Naive B cell (primary cell): ENCODE measurements around the gene ZDHHC11B. TPM values are rescaled to one million over a fixed set of nuclear protein-coding genes. Genes with fewer than 3 reads are reported as not detected.
A peak's percentile ranks its signal among the peaks of the same experiment; 100 is the strongest.
"Not testable (repeated sequence)": the region's sequence is repeated elsewhere in the genome, so short reads cannot be mapped to it uniquely, and the experiment has no call there.

ENCODE experiments used
- ATAC-seq, 2 donors: fragments of 150-1000 bp; cut with Tn5 transposase; 2 replicates each; pipeline ENCODE4 v1.10.0; 2021; ENCODE audit warnings: low read depth in 2 of 2, mild to moderate bottlenecking in 2 of 2, moderate library complexity in 2 of 2
- DNase-seq: peaks from one replicate; pipeline ENCODE4 v3.0.0; 2022
- H3K27ac Mint-ChIP-seq, 6 donors: one replicate each; pipeline ENCODE4 v1.8.0; 2020 to 2022; ENCODE audit warnings: mild to moderate bottlenecking in 6 of 6, mixed read lengths in 6 of 6, moderate library complexity in 5 of 6, inconsistent platforms in 2 of 6
- H3K27me3 Mint-ChIP-seq, 3 donors: one replicate each; pipeline ENCODE4 v1.8.0; 2021 to 2022; ENCODE audit warnings: mixed read lengths in 3 of 3, mild to moderate bottlenecking in 1 of 3
- H3K36me3 Mint-ChIP-seq, 2 donors: one replicate each; pipeline ENCODE4 v1.8.0; 2020 to 2022; ENCODE audit warnings: mixed read lengths in 2 of 2, inconsistent platforms in 1 of 2, mild to moderate bottlenecking in 1 of 2
- H3K4me1 Mint-ChIP-seq, 3 donors: one replicate each; pipeline ENCODE4 v1.8.0; 2020 to 2022; ENCODE audit warnings: mixed read lengths in 3 of 3, inconsistent platforms in 1 of 3, mild to moderate bottlenecking in 1 of 3, moderate library complexity in 1 of 3
- H3K4me3 Mint-ChIP-seq, 8 donors: one replicate each; pipeline ENCODE4 v1.8.0; 2020 to 2022; ENCODE audit warnings: mild to moderate bottlenecking in 8 of 8, mixed read lengths in 8 of 8, moderate library complexity in 8 of 8, inconsistent platforms in 2 of 8
- H3K9me3 Mint-ChIP-seq, 7 donors: one replicate each; pipeline ENCODE4 v1.8.0; 2020 to 2022; ENCODE audit warnings: mixed read lengths in 7 of 7, mild to moderate bottlenecking in 5 of 7, inconsistent platforms in 2 of 7, moderate library complexity in 1 of 7
- polyA plus RNA-seq, 6 donors: library from polyadenylated mRNA; unstranded; fragments of 300-500 nt; fragmentation: Illumina TruSeq; gene quantifications; one replicate each; pipeline ENCODE4 v1.2.3, GENCODE V29; 2021; ENCODE audit warnings: low read depth in 6 of 6

The ZDHHC11B gene, protein sequence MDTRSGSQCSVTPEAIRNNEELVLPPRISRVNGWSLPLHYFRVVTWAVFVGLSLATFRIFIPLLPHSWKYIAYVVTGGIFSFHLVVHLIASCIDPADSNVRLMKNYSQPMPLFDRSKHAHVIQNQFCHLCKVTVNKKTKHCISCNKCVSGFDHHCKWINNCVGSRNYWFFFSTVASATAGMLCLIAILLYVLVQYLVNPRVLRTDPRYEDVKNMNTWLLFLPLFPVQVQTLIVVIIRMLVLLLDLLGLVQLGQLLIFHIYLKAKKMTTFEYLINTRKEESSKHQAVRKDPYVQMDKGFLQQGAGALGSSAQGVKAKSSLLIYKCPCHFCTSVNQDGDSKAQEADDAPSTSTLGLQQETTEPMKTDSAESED
- polyA plus RNA-seq, result not detected

DNA sequence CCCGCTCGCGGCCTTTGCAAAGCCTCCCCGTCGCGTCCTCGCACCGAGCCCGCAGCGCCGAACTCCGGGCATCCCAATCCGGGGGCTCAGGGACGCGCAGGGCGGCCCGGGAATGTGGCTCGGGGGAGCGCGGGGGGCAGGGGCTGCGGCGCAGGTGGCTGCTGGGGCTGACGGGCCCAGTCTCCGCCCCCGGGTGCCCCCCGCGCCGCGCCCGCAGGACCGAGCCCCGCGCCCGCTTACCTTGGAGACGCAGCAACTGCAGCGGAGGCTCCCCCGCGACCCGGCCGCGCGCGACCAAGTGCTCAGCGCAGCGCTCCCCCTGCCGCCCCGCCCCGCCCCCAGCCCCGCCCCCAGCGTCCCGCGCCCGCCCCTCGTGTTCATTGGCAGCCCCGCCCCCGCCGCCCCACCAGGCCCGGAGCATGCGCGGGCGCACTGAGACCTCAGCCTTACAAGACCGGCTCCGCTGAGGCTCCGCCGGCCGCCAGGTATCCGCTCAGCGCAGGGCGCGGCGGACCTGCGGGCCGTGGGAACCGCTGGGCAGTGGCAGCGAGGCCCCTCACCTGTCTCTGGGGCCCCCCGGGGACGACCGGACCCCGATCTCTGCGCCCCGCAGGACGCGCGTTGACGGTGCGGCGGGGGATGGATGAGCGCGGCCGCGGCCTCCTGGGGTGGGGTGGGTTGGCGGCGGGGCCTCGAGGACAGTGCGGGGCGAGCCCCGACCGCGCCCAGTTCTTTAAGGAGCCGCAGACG, at the start of gene ZDHHC11B:
Gene ZDHHC11B (minus strand): TSS at position 302 of the 750 bp plus-strand sequence. CDS start 17,810 bp downstream, outside the sequence.
- DNase-seq, result peak; percentile 79
- H3K36me3 Mint-ChIP-seq, H3K9me3 Mint-ChIP-seq: not testable (repeated sequence)
- peak; percentile 75 to 76 for ATAC-seq
- peaks cover 2 to 12% (median 4%) of the 10 kb centered on the region in 3 donors for H3K4me1 Mint-ChIP-seq
- H3K4me3 Mint-ChIP-seq, result peak within 1 kb of the TSS; percentile 64 to 87 (median 79)
- peak within 1 kb of the TSS in 1 of 6 donors; percentile 63 for H3K27ac Mint-ChIP-seq
- H3K27me3 Mint-ChIP-seq, result peaks cover 7 to 38% (median 14%) of the 10 kb centered on the region in 3 donors

DNA sequence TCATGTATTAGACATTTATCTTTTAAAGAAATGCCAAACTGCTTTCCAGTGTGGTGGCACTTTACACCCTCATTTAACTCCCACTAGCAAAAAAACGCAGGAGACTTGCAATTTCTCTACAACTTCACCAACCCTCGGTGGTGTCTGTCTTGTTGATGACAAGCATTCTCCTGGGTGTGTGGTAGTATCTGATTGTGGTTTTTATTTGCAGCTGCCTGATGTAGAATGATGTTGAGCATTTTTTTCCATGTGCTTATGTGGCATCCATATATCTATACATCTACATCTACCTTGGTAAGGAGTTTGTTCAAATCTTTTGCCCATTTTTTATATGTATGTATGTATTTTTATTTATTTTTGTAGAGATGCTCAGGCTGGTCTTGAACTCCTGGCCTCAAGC, 49.5 kb upstream of the ZDHHC11B start:
- H3K9me3 Mint-ChIP-seq, H3K36me3 Mint-ChIP-seq, H3K27ac Mint-ChIP-seq, DNase-seq, H3K4me3 Mint-ChIP-seq, ATAC-seq, H3K4me1 Mint-ChIP-seq: not testable (repeated sequence)
- H3K27me3 Mint-ChIP-seq, result peaks cover 0 to 22% (median 0%) of the 10 kb centered on the region in 3 donors

DNA sequence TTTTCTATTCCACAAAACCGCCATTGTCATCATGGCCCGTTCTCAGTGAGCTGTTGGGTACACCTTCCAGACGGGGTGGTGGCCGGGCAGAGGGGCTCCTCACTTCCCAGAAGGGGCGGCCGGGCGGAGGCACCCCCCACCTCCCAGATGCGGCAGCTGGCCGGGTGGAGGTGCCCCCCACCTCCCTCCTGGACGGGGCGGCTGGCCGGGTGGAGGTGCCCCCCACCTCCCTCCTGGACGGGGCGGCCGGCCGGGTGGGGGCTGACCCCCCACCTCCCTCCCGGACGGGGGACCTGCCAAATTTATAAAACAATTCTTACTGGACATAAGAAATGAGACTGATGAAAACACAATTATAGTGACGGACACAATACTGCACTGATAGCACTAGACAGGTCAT, 43.7 kb upstream of the ZDHHC11B start:
- not testable (repeated sequence) for H3K4me3 Mint-ChIP-seq, DNase-seq, H3K4me1 Mint-ChIP-seq, H3K36me3 Mint-ChIP-seq, H3K27ac Mint-ChIP-seq, ATAC-seq
- Mint-ChIP-seq H3K27me3 (peaks cover 0 to 30% (median 0%) of the 10 kb centered on the region in 3 donors), H3K9me3 (peaks cover 0 to 11% (median 0%) of the 10 kb centered on the region in 7 donors)

DNA sequence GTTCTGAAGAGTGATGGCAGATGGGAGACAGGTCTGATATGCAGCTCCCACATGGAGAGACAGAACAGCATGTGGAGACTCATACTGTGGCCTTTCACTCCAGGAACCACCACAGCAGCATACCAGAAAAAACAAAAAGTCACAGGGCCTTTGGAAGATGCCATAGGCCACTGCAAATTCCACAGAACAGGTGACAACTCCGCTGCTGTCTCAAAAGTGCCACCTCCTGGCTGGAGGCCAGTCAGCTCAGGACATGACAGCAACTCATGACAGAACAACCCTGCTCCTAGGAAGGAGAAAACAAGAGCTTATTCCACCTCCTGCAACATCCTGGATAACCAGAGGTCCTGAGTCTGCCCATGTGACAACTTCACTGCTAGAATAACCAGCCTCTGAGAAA, 41.0 kb upstream of the ZDHHC11B start:
- not testable (repeated sequence) for H3K27ac Mint-ChIP-seq, H3K4me3 Mint-ChIP-seq, H3K4me1 Mint-ChIP-seq, ATAC-seq, DNase-seq, H3K36me3 Mint-ChIP-seq
- Mint-ChIP-seq H3K27me3 (peaks cover 0 to 38% (median 0%) of the 10 kb centered on the region in 3 donors), H3K9me3 (peaks cover 0 to 11% (median 4%) of the 10 kb centered on the region in 7 donors)

DNA sequence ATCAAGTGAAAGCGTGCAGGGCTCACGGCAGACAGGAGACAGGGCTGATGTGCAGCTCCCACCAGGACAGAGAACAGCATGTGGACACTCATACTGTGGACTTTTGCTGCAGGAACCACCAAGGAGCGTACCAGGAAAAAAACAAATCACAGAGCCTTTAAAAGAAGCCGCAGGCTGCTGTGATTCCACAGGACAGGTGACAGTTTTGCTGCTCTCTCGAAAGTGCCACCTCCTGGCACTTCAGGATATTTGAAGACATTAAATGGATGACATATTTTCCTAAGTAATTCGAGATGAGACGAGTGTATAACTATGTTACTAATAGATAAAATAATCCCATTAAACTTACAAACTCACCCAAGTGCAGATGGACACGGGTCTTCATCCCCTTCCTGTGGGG, 37.0 kb upstream of the ZDHHC11B start:
- H3K4me3 Mint-ChIP-seq, result no peak overlapping the region
- ATAC-seq, result no peak

DNA sequence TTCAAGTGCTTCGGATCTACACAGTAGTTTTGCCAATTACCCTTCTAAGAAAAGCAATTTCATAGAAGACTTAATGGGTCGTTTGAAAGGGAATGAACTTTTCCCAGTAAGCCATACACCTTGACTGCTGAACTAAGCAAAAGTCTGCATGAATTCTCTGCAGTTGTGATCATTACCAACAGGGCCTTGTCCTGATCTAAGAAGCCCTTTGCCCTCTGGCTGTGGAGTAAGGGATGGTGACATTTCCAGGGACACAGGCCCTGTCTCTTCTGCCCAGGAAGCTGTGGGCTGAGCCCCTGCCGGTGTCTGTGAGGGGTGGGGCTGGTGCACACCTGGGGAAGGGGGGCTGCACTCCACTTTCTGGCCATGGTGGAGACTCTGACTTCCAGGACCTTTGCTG, 35.7 kb upstream of the ZDHHC11B start:
- peaks cover 5 to 51% (median 5%) of the 10 kb centered on the region in 3 donors for H3K27me3 Mint-ChIP-seq
- H3K4me1 Mint-ChIP-seq, result no peaks in the 10 kb centered on the region
- H3K4me3 Mint-ChIP-seq, result no peak overlapping the region
- H3K27ac Mint-ChIP-seq, result no peak overlapping the region
- peaks cover 0 to 13% (median 6%) of the 10 kb centered on the region in 7 donors for H3K9me3 Mint-ChIP-seq
- H3K36me3 Mint-ChIP-seq, result no peaks in the 10 kb centered on the region
- DNase-seq (no peak), ATAC-seq (no peak)

More for the DNA sequence above, 37.0 kb upstream of the ZDHHC11B start:
- peaks cover 5 to 53% (median 5%) of the 10 kb centered on the region in 3 donors for H3K27me3 Mint-ChIP-seq
- no peaks in the 10 kb centered on the region for H3K36me3 Mint-ChIP-seq
- DNase-seq, result no peak
- peaks cover 0 to 7% (median 3%) of the 10 kb centered on the region in 7 donors for H3K9me3 Mint-ChIP-seq
- no peaks in the 10 kb centered on the region for H3K4me1 Mint-ChIP-seq
- H3K27ac Mint-ChIP-seq, result no peak overlapping the region

DNA sequence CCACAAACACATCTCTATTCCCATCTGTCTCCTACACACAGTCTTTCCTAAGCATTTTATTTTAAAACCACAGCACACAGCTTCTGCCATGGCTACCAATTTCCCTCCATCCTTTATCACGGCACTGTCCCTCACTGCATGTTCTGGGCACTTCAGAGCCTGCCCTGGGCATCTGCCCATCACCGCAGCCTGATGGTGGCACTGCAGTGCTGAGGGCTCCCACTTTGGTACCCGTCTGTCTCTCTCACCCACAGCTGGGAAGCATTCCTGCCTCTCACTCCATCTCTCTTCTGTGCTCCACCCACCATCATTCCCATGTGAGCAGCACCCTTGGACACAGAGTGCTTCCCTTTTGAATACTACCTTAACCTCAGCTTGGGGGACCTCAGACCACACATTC, 34.5 kb upstream of the ZDHHC11B start:
- Mint-ChIP-seq H3K27me3 (peaks cover 5 to 40% (median 5%) of the 10 kb centered on the region in 3 donors), H3K9me3 (peaks cover 0 to 20% (median 8%) of the 10 kb centered on the region in 7 donors), H3K27ac (no peak overlapping the region), H3K4me3 (no peak overlapping the region), H3K36me3 (no peaks in the 10 kb centered on the region), H3K4me1 (no peaks in the 10 kb centered on the region)
- ATAC-seq (no peak), DNase-seq (no peak)

DNA sequence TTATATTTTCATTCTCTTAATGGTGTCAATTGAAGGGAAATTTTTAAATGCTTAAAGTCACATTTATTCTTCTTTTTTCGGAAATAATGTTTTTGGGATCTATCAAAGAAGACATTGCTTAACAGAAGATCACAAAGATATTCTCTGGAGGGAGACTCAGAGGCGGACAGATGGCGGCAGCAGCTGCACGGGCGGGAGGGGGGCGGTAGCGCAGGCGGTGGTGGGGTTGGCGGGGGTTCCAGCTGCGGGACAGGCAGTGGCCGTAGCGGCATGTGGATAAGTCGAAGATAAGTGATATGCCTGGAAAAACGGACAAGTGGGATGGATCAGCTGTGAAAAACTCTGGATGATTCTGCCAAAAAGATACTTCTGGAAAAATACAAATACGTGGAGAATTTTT, 31.6 kb upstream of the ZDHHC11B start:
- peaks cover 5 to 33% (median 5%) of the 10 kb centered on the region in 3 donors for H3K27me3 Mint-ChIP-seq

DNA sequence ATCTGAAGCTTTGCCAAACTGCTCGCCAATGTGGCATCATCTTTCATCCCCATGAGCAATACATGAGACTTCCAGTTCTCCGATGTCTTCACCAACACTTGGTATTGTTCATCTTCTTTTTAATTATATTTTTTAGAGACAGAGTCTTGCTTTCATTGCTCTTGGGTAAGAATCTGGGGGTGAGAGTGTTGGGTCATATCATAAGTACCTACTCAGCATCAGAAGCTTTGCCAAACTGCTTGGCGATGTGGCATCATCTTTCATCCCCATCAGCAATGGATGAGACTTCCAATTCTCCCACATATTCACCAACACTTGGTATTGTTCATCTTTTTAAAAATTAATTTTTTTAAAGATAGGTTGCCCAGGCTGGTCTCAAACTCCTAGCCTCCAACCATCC, 30.9 kb upstream of the ZDHHC11B start:
- no peak for DNase-seq
- Mint-ChIP-seq H3K27me3 (peaks cover 5 to 26% (median 7%) of the 10 kb centered on the region in 3 donors), H3K36me3 (no peaks in the 10 kb centered on the region), H3K4me3 (no peak overlapping the region), H3K4me1 (no peaks in the 10 kb centered on the region), H3K27ac (no peak overlapping the region), H3K9me3 (peaks cover 0 to 16% (median 7%) of the 10 kb centered on the region in 7 donors)
- no peak for ATAC-seq

More for the DNA sequence above, 31.6 kb upstream of the ZDHHC11B start:
- no peak overlapping the region for H3K27ac Mint-ChIP-seq
- DNase-seq (no peak), ATAC-seq (no peak)
- peaks cover 0 to 16% (median 7%) of the 10 kb centered on the region in 7 donors for H3K9me3 Mint-ChIP-seq
- H3K4me1 Mint-ChIP-seq, result no peaks in the 10 kb centered on the region
- H3K36me3 Mint-ChIP-seq, result no peaks in the 10 kb centered on the region
- no peak overlapping the region for H3K4me3 Mint-ChIP-seq

DNA sequence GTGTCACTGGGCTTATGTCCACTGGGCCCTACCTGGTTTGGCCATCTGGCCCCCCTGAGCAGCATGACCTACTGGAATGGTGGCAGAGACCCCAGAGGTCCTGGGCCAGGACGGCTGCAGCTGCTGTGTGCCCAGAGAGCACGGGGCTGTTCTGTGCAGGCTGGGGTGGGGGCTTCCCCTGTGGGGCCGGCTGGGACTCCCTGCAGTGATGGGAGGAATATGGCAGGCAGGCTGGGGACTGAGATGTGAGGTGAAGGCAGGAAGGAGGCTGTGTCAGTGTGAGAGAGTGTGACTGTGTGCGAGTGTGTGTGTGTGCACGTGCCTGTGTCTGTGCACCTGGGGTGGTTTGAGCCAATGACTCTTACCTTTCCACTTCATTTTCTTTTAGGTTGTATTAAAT, 29.0 kb upstream of the ZDHHC11B start:
- not testable (repeated sequence) for H3K36me3 Mint-ChIP-seq, H3K4me1 Mint-ChIP-seq, ATAC-seq, DNase-seq, H3K4me3 Mint-ChIP-seq, H3K27ac Mint-ChIP-seq
- peaks cover 0 to 16% (median 7%) of the 10 kb centered on the region in 7 donors for H3K9me3 Mint-ChIP-seq
- peaks cover 0 to 26% (median 7%) of the 10 kb centered on the region in 3 donors for H3K27me3 Mint-ChIP-seq

DNA sequence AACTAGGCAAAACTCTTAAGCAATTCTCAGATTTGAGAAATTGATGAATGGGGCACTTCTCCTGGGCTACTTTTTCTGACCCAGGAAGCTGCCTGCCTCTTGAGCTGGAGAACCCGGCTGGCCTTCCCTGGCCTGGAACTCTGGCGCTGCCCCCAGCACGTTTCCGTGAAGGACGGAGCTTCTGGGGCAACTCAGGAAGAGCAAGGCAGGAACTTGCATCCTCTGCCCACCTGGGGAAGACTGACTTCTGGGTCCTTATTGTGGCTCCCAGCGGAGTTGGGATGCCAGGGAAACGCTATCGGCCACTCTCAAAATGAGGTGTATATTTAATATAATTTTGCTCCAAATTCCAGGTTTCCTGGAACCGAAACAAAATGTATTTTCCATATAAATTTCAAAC, 26.9 kb upstream of the ZDHHC11B start:
- H3K27me3 Mint-ChIP-seq, result peaks cover 0 to 18% (median 7%) of the 10 kb centered on the region in 3 donors
- not testable (repeated sequence) for ATAC-seq, H3K27ac Mint-ChIP-seq, H3K4me1 Mint-ChIP-seq, H3K36me3 Mint-ChIP-seq, DNase-seq, H3K4me3 Mint-ChIP-seq
- peaks cover 0 to 16% (median 7%) of the 10 kb centered on the region in 7 donors for H3K9me3 Mint-ChIP-seq

DNA sequence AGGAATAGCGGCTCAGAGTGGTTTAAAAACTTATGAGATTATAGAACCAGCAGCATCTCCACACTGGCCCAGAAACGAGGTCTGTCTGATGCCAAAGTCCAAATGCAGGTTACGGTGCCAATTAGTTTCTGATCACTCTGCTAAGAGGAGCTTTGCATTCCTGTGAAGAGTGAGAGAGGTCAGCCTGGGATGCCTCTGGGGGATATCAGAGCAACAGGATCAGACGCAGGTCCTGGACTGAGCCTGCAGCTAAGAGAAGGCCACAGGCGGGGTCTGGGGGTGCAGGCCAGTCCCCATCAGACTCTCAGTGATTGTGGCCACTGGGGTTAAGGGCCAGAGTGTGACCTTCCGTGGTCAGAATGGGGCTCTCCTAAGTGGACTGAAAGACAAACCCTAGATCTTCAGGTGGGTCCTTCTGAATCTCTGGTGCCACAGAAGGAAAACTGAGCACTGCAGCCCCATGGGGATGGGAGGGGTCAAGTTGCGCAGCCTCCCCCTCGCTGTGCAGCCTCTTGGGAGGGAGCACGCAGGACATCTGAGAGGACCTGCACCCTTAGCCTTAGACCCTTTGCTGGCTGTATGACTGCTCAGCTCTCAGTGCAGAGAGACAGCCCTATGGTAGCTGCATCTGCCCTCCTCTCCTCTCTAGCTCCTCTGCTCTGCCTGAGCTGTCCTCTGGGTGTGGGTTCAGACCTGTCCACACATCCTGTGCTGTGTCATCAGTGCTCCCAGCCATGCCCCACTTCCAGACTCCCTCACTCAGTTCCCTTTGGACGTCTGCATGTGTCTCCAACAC, 23.4 kb upstream of the ZDHHC11B start:
- Mint-ChIP-seq H3K27me3 (peaks cover 0 to 44% (median 24%) of the 10 kb centered on the region in 3 donors), H3K9me3 (peaks cover 9 to 29% (median 18%) of the 10 kb centered on the region in 7 donors), H3K36me3 (peaks cover 0 to 31% of the 10 kb centered on the region in 2 donors)
- not testable (repeated sequence) for DNase-seq, H3K27ac Mint-ChIP-seq, H3K4me1 Mint-ChIP-seq, ATAC-seq, H3K4me3 Mint-ChIP-seq

DNA sequence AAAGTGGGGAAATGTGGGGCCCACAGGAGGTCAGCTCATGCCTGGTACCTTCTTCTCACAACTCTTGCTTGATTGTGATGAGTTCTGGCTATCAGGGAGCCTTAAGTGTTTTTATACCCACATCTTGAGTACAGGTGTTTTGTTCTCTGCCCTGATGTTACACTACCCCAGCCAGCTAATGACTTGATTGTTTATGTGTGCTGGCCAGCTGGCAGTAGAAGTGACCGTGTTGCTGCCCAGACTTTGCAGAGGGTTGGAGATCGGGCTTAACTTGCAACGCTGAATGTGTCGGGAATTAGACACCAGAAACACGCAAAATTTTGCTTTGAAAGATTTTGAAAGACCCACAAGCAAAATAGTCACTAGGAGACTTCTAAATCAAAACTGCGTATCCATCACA, 16.9 kb upstream of the ZDHHC11B start:
- Mint-ChIP-seq H3K4me1 (no peaks in the 10 kb centered on the region), H3K4me3 (no peak overlapping the region), H3K27ac (no peak overlapping the region), H3K36me3 (peaks cover 0 to 42% of the 10 kb centered on the region in 2 donors), H3K9me3 (peaks cover 18 to 37% (median 26%) of the 10 kb centered on the region in 7 donors), H3K27me3 (peaks cover 3 to 55% (median 16%) of the 10 kb centered on the region in 3 donors)
- ATAC-seq (no peak), DNase-seq (no peak)
